RKO (cell line): ENCODE results near the gene IFITM2.
"Not testable (repeated sequence)": the region's sequence is repeated elsewhere in the genome, so short reads cannot be mapped to it uniquely, and the experiment has no call there.

Source experiments
- DNase-seq: peaks from one replicate; pipeline ENCODE4 v3.0.0-alpha.2; 2016; ENCODE audit warnings: low spot score

IFITM2 gene

DNA sequence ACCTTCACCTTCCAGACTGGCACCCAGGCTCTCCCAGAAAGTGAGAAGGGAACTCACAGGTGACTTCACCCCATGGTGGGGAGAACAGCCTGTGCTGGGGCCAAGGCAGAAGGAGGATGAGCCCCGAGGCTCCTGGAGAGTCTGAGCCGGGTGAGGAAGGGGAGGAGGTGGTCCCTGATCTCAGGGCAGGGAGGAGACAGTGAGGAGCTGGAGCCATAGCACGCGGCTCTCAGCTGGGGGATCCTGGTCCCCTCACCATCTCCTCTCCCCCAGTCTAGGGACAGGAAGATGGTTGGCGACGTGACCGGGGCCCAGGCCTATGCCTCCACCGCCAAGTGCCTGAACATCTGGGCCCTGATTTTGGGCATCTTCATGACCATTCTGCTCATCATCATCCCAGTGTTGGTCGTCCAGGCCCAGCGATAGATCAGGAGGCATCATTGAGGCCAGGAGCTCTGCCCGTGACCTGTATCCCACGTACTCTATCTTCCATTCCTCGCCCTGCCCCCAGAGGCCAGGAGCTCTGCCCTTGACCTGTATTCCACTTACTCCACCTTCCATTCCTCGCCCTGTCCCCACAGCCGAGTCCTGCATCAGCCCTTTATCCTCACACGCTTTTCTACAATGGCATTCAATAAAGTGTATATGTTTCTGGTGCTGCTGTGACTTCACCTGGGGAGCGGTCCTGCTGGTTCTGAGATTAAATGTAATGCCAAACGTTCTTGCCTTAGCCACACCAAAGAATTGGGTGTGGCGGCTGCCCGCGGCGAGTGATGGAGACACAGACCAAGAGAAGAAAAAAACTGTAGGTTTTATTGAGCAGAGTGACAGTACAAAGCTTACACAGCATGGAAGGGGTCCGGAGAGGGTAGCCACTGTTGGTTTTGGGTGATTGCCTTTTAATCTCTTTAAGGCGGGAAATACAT, 1.4 kb downstream of the IFITM2 start:
- DNase-seq: peak; percentile 27

DNA sequence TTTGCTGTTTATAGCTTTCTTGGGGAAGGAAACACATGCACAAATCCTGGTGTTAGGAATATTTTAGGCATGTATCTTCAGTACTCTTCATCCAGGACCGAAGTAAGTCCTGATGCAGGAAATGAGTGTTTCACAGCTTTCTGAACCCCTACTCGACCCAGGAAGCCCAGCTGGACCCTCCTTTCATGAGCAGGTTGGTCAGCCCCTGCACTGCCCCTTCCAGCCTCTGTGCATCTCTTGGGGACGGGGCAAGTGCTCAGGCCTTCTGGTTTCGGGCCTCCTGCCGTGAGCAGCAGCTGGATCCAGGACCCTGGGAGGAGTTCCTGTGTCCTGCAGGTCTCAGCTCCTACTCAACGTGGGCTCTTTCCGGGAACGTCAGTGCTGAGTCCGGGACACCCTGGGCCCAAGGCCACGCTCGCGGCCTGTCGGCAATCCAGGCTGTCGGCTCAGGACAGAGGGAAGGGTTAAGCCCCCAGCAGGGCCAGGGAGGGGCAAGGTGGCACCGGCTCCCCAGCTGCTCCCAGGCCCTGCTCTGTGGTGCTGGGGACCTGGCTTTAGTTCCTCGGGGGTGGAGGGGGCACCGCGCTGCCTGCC, 2.5 kb downstream of the IFITM2 start:
- peak; percentile 74 for DNase-seq

DNA sequence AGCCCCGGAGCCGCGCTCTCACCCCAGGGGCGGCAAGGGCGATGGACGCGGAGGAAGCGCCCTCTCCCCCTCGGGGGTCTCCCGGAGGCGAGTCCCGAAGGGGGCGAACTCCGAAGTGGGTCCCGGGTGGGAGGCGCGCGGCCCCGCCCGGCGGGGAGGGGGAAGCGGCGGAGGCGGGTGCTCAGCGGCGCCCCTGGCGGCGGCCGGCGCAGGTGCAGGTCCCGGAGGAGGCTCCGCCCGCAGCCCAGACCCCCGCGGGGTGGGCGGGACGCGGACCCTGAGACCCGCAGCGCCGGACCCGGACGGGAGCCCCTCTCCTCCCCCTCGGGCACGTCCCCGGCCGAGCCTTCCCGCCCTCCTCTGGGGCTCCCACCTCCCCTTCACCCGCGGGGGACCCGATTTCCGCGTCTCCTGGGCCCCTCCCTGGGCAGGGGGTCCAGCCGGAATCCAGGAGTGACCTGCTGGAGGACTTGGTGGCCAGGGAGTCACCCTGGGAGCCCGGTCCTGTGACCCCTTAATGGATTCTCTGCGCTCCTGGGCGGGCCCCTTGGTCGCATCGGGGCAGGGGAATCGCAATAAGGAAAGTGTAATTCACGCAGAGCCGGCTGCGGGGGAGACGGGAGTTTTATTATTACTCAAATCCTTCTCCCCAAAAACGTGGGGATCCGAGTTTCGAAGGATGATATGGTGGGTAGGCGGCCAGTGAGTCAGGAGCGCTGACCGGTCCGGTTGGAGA, 3.6 kb downstream of the IFITM2 start:
- DNase-seq: not testable (repeated sequence)

GRCh38 chr11:312092-312816, 4.6 kb downstream of the IFITM2 start:
- DNase-seq: no peak

- no peak for DNase-seq
Observed at GRCh38 chr11:313304-313786, 5.7 kb downstream of the IFITM2 start.

DNA sequence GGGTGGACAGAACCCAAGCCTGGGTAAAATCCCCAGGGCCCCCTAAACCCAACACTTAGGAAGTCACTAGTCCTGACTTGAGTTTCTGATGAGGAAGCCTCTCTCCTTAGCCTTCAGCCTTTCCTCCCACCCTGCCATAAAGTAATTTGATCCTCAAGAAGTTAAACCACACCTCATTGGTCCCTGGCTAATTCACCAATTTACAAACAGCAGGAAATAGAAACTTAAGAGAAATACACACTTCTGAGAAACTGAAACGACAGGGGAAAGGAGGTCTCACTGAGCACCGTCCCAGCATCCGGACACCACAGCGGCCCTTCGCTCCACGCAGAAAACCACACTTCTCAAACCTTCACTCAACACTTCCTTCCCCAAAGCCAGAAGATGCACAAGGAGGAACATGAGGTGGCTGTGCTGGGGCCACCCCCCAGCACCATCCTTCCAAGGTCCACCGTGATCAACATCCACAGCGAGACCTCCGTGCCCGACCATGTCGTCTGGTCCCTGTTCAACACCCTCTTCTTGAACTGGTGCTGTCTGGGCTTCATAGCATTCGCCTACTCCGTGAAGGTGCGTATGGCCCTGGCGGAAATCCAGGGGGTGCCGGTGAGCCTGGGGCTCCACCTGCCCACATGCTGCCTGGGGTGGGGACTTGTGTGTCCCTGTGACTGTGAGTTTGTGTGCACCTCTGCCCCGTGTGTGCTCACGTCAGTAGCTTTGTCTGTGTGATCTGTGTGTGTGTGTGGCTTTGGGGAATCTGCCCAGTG, 6.4 kb downstream of the IFITM2 start, which contains the start of gene IFITM1:
Gene IFITM1 (plus strand): TSS at position 254 of the 767 bp plus-strand sequence. CDS start 131 bp downstream, at position 385.
- DNase-seq: no peak

- not testable (repeated sequence) for DNase-seq
Observed at GRCh38 chr11:314554-314875, 6.9 kb downstream of the IFITM2 start.

GRCh38 chr11:315051-315481, 7.5 kb downstream of the IFITM2 start:
- DNase-seq: no peak

DNA sequence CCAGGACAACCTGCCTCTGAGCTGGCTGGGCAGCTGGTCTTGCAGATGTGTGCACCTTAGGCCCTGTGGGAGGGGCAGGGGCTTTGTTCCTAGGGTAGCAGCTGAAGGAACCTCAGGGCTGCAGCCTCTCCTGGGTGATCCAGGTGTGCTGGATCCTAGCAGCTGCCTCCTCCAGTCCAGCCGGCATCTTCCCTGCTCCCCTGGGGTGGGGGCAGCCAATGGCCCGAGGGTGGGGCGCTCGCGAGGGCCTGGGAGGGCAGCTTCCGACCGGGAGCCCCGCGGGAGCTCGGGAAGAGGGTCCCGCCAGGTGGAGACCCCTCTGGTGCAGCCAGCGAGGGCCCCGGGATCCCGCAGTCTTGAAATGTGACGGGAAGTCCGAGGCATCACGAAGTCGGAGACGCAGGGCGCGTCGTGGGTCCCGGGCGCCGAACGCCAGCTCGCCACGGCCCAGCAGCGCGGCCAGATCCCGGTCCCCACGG, 7.9 kb downstream of the IFITM2 start:
- no peak for DNase-seq

- no peak for DNase-seq
Observed at GRCh38 chr11:316031-316701, 8.6 kb downstream of the IFITM2 start.

DNA sequence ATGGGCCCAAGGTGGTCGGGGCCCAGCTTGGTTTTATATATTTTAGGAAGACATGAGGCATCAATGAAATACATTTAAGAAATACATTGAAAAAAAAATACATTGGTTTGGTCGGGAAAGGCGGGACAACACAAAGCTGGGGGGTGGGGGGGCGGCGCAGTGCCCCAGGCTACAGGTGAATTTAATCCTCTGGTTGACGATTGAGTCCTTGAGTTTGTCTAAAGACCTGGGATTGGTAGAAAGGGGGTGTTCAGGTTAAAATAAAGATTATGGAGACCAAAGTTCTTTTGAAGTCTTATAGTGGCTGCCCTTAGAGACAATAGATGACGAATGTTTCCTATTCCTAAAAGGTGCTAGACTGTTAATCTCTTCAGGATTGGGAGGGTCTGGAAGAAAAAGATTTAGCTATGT, 9.3 kb downstream of the IFITM2 start:
- no peak for DNase-seq

GRCh38 chr11:317668-318404, 10.2 kb downstream of the IFITM2 start:
- DNase-seq: not testable (repeated sequence)

- DNase-seq: not testable (repeated sequence)
Observed at GRCh38 chr11:318405-319120, 10.9 kb downstream of the IFITM2 start.

DNA sequence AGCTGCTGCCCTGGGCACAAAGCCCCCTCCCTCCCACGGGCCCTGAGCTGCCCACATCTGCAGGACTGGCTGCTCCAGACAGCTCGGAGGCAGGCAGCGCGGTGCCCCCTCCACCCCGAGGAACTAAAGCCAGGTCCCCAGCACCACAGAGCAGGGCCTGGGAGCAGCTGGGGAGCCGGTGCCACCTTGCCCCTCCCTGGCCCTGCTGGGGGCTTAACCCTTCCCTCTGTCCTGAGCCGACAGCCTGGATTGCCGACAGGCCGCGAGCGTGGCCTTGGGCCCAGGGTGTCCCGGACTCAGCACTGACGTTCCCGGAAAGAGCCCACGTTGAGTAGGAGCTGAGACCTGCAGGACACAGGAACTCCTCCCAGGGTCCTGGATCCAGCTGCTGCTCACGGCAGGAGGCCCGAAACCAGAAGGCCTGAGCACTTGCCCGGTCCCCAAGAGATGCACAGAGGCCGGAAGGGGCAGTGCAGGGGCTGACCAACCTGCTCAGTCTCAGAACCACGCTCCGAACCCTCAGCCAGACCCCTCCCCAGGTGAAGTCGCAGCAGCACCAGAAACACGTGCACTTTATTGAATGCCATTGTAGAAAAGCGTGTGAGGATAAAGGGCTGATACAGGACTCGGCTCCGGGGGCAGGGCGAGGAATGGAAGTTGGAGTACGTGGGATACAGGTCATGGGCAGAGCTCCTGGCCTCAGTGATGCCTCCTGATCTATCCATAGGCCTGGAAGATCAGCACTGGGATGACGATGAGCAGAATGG, 11.7 kb downstream of the IFITM2 start:
- DNase-seq: peak; percentile 34

GRCh38 chr11:319888-320273, 12.3 kb downstream of the IFITM2 start:
- not testable (repeated sequence) for DNase-seq

GRCh38 chr11:324156-324555, 16.5 kb downstream of the IFITM2 start:
- no peak for DNase-seq

DNA sequence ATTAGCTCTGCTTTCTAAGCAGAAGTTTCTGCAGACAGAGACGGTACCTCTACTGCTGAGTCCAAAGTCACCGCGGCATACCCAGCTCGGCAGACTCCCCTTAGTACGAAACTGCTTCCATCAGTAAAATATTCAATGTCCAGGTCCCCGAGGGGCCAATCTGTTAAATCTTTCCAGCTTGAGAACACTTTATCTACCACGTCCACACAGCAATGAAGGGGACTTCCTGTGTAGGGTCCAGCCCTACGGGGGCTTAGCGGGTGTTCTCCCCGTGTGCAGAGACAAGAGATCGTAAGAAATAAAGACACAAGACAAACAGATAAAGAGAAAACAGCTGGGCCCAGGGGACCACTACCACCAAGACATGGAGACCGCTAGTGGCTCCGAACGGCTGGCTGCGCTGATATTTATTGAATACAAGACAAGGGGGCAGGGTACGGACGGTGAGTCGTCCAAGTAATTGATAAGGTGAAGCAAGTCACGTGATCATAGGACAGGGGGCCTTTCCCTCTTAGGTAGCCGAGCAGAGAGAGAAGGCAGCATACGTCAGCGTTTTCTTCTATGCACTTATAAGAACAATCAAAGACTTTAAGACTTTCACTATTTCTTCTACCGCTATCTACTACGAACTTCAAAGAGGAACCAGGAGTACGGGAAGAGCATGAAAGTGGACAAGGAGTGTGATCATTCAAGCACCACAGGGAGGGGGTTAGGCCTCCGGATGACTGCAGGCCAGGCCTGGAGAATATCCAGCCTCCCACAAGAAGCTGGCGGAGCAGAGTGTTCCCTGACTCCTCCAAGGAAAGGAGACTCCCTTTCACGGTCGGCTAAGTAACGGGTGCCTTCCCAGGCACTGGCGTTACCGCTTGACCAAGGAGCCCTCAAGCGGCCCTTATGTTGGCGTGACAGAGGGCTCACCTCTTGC, 17.2 kb downstream of the IFITM2 start:
- DNase-seq: not testable (repeated sequence)
